Adrenal gland (tissue), 12 donors: ENCODE measurements around the gene PHACTR3. TPM values are rescaled to one million over a fixed set of nuclear protein-coding genes. Genes with fewer than 3 reads are reported as not detected.

Experiments used
- DNase-seq, 7 donors: peaks; one replicate each; pipeline ENCODE4 v3.0.0-alpha.2; 2019 to 2020
- H3K27ac ChIP-seq, 5 donors: fragments of 200-600 bp; sonication (generic) in 4 of 5; 1 replicate in 3 of 5; 2 replicates in 2 of 5; pipeline versions ENCODE4 v1.5.1 to v1.8.0; 2016 to 2020; ENCODE audit warnings: mild to moderate bottlenecking in 1 of 5
- H3K27me3 ChIP-seq: fragments of 200-600 bp; 2 replicates; pipeline ENCODE4 v1.8.0; 2021
- H3K36me3 ChIP-seq, 2 donors: fragments of 200-600 bp; replicated peaks in 1 of 2; 1 replicate in 1 of 2; 2 replicates in 1 of 2; pipeline versions ENCODE4 v1.5.1 to v1.8.0; 2018 to 2022
- H3K4me1 ChIP-seq, 2 donors: fragments of 200-600 bp; replicated peaks in 1 of 2; 1 replicate in 1 of 2; 2 replicates in 1 of 2; pipeline versions ENCODE4 v1.5.1 to v1.8.0; 2018 to 2021
- H3K4me3 ChIP-seq, 4 donors: fragments of 200-600 bp; sonication (generic) in 3 of 4; one replicate each; pipeline ENCODE4 v1.5.1; 2016 to 2018
- H3K9me3 ChIP-seq, 3 donors: fragments of 200-600 bp; sonication (generic) in 1 of 3; replicated peaks in 1 of 3; 1 replicate in 2 of 3; 2 replicates in 1 of 3; pipeline versions ENCODE4 v1.5.1 to v1.8.0; 2016 to 2021
- POLR2A ChIP-seq, 2 donors: fragments of 450-650 bp; IDR thresholded peaks; one replicate each; pipeline ENCODE4 v1.6.1; 2017; ENCODE audit warnings: antibody characterized with exemption in 2 of 2, mild to moderate bottlenecking in 2 of 2, moderate library complexity in 1 of 2
- WGBS, 4 donors: extraction: QIAGEN DNeasy Blood & Tissue Kit in 2 of 4; methylation state at CpG; one replicate each; pipeline versions ENCODE4 v1.1.5 to v1.1.7; 2013 to 2017; 5-methylcytosine and 5-hydroxymethylcytosine counted together
- intact Hi-C, 2 donors: fragments of 100-400 bp; cut with DNase I; formaldehyde crosslinking; loops; one replicate each; pipeline versions ENCODE4 v1.14.1 to v1.15.0; 2022 to 2023
- polyA plus RNA-seq, 3 donors: library from polyadenylated mRNA; stranded (reverse); fragments of 200-250 nt in 2 of 3; fragments of 350-450 nt in 1 of 3; fragmentation: Illumina TruSeq in 1 of 3; extraction: RNeasy Lipid Tissue Mini Kit (QIAGEN cat#74804) in 1 of 3; gene quantifications; one replicate each; pipeline ENCODE4 v1.2.3, GENCODE V29; 2013 to 2014
- total RNA-seq, 9 donors: library from RNA; depleted of rRNA in 4 of 9; stranded (reverse); fragments of >200 nt in 4 of 9; fragments of 120-200 nt in 1 of 9; fragmentation: NEBNext Ultra II Directional in 1 of 9; extraction: Animal tissue kit (Norgen Biotek cat#: 25700) in 1 of 9; gene quantifications; one replicate each; pipeline versions ENCODE4 v1.1.0 to v1.2.4, GENCODE V29; 2013 to 2023
- TF ChIP-seq, protein P1 (sequence below), 6 experiments: fragments of 450-650 bp in 4 of 6; fragments of 200-600 bp in 2 of 6; sonication (generic) in 1 of 6; IDR thresholded peaks; 1 replicate in 5 of 6; 2 replicates in 1 of 6; pipeline versions ENCODE4 v1.5.1 to v1.8.0; 2016 to 2021; ENCODE audit warnings: antibody characterized with exemption in 6 of 6, mild to moderate bottlenecking in 2 of 6, moderate library complexity in 1 of 6
- donor health status: healthy with polysubstance abuse.
- donor health status: Bipolar disorder and iron deficiency.
- donor health status: DM: yes; HTN: yes; CAD: no.
- donor health status: DM: no; HTN: no; CAD: no.
- donor health status: DM: no; HTN: no; CAD: no.
- donor health status: DM: yes; HTN: yes; CAD: no.

The PHACTR3 gene
- total and polyA plus RNA-seq, 12 donors, result 0.17 to 4.5 (median 0.81) TPM

GRCh38 chr20:59767656-59768055 is 163.3 kb downstream of the PHACTR3 start:
- H3K9me3 ChIP-seq, result no peaks in the 10 kb centered on the region
- no peaks in the 10 kb centered on the region for H3K4me1 ChIP-seq
- intact Hi-C loops, result no loop called here
- no peaks in the 10 kb centered on the region for H3K27me3 ChIP-seq
- H3K4me3 ChIP-seq, result no peak overlapping the region
- TF ChIP-seq POLR2A (IDR thresholded peaks at IDR 0.05), result no peak
- TF ChIP-seq, protein P1, sequence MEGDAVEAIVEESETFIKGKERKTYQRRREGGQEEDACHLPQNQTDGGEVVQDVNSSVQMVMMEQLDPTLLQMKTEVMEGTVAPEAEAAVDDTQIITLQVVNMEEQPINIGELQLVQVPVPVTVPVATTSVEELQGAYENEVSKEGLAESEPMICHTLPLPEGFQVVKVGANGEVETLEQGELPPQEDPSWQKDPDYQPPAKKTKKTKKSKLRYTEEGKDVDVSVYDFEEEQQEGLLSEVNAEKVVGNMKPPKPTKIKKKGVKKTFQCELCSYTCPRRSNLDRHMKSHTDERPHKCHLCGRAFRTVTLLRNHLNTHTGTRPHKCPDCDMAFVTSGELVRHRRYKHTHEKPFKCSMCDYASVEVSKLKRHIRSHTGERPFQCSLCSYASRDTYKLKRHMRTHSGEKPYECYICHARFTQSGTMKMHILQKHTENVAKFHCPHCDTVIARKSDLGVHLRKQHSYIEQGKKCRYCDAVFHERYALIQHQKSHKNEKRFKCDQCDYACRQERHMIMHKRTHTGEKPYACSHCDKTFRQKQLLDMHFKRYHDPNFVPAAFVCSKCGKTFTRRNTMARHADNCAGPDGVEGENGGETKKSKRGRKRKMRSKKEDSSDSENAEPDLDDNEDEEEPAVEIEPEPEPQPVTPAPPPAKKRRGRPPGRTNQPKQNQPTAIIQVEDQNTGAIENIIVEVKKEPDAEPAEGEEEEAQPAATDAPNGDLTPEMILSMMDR (IDR thresholded peaks at IDR 0.05), result no peak
- H3K27ac ChIP-seq, result no peak overlapping the region
- DNase-seq, result no peak
- no peaks in the 10 kb centered on the region for H3K36me3 ChIP-seq

- intact Hi-C loops, result no loop called here
- H3K4me1 ChIP-seq, result no peaks in the 10 kb centered on the region
- no peak for DNase-seq
Measured at GRCh38 chr20:59770270-59770669, 165.9 kb downstream of the PHACTR3 start.

GRCh38 chr20:59770851-59771250 is 166.5 kb downstream of the PHACTR3 start:
- Histone ChIP-seq H3K9me3 (no peaks in the 10 kb centered on the region), H3K4me1 (no peaks in the 10 kb centered on the region), H3K4me3 (no peak overlapping the region), H3K27me3 (no peaks in the 10 kb centered on the region), H3K27ac (no peak overlapping the region), H3K36me3 (no peaks in the 10 kb centered on the region)
- no peak for TF ChIP-seq POLR2A (IDR thresholded peaks at IDR 0.05)
- TF ChIP-seq, protein P1 (IDR thresholded peaks at IDR 0.05), result no peak
- no peak for DNase-seq
- WGBS, 4 donors, result 82 to 84% (median 82%) methylated on average over 6 to 7 of the region's 7 CpGs
- intact Hi-C loops, result no loop called here

More at GRCh38 chr20:59770270-59770669, 165.9 kb downstream of the PHACTR3 start:
- no peaks in the 10 kb centered on the region for H3K9me3 ChIP-seq
- TF ChIP-seq, protein P1 (IDR thresholded peaks at IDR 0.05), result no peak
- WGBS, 4 donors, result 72 to 76% (median 74%) methylated on average over 3 of the region's 3 CpGs
- H3K27ac ChIP-seq, result no peak overlapping the region
- no peaks in the 10 kb centered on the region for H3K27me3 ChIP-seq
- H3K36me3 ChIP-seq, result no peaks in the 10 kb centered on the region
- H3K4me3 ChIP-seq, result no peak overlapping the region

DNA sequence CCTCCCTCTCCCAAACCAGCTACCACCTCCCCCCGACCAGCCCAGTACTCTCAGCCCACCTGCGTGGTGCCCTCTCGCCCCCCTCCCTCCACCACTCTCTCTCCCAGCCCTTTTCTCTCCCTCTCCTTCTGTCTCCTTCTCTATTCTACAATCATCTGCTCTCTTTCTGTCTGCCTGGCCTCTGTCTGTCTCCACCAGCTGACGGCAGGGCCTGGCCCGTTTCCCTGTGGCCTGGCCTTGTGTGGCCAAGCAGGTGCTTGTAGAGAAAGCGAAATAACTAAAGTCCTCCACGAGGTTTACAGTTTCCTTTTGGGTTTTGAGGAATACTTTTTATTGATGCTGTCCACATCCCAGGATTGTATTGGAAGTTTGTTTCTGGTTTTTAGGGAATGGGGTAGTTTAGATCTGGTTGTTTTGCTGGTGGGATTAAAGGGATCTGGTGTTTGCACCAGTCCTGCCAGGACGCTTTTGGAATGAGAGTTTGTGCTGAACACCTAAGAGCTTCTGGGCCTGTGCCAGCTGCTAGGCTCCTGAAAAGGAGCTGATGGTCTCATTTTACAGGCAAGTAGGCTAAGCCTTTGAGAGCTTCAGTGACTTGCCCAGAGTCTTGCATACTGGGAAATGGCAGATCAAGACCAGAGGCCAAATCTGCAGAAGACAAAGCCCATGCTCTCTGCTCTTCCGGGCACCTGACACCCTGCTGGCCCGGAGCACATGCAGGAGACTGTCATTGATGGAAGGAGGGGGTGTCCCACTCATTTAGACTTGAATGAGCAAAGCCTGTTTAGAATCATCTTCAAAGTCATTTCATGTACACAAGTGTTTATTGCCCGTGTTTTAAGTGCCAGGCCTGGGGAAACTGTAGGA is 167.4 kb downstream of the PHACTR3 start:
- no peaks in the 10 kb centered on the region for H3K27me3 ChIP-seq
- H3K9me3 ChIP-seq, result no peaks in the 10 kb centered on the region
- intact Hi-C loops, result no loop called here
- H3K27ac ChIP-seq, result no peak overlapping the region
- no peaks in the 10 kb centered on the region for H3K36me3 ChIP-seq
- H3K4me1 ChIP-seq, result no peaks in the 10 kb centered on the region
- 56 to 64% (median 58%) methylated on average over 11 of the region's 11 CpGs for WGBS, 4 donors
- DNase-seq, result no peak
- TF ChIP-seq, protein P1 (IDR thresholded peaks at IDR 0.05), result no peak
- TF ChIP-seq POLR2A (IDR thresholded peaks at IDR 0.05), result no peak
- H3K4me3 ChIP-seq, result no peak overlapping the region
